ENCODE results near the gene RUNX1.

DNA sequence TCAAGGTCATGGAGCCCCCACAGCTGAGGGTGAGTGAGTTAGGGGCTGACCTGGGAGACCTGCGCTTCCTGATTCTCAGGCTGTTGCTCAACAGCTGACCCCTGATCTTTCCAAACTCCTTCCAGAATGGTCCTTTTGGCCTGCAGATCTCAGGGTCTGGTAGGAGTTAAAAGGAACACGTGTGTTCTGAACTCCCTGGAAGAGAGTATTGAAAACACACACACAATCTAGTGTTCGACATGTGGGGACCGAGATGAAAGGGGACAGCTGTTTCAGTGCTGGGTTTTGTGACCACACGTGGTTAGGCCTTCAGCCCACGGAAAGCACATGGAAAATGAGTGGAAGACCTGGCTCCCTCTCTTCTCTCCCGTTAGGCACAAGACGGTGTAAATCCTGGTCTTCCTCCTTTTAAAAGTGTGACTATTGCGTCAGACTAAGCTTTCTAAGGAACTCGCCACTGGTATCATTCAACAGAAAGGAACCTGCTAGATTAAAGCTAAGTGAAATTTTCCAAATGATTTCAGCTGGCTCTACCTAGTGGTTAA lies 49.6 kb downstream of the RUNX1 start:
- TF ChIP-seq, protein P1, sequence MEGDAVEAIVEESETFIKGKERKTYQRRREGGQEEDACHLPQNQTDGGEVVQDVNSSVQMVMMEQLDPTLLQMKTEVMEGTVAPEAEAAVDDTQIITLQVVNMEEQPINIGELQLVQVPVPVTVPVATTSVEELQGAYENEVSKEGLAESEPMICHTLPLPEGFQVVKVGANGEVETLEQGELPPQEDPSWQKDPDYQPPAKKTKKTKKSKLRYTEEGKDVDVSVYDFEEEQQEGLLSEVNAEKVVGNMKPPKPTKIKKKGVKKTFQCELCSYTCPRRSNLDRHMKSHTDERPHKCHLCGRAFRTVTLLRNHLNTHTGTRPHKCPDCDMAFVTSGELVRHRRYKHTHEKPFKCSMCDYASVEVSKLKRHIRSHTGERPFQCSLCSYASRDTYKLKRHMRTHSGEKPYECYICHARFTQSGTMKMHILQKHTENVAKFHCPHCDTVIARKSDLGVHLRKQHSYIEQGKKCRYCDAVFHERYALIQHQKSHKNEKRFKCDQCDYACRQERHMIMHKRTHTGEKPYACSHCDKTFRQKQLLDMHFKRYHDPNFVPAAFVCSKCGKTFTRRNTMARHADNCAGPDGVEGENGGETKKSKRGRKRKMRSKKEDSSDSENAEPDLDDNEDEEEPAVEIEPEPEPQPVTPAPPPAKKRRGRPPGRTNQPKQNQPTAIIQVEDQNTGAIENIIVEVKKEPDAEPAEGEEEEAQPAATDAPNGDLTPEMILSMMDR (IDR thresholded peaks at IDR 0.05), result no peak
- TF ChIP-seq POLR2A (IDR thresholded peaks at IDR 0.05), result no peak
